Fibroblast of mammary gland (primary cell): Measurements from ENCODE around the gene KIF20A.

Experiments
- DNase-seq: peaks from one replicate; pipeline ENCODE4 v3.0.0-alpha.2; 2010; ENCODE audit warnings: low read depth
- H3K4me3 ChIP-seq: 2 replicates; pipeline ENCODE4 v1.5.1; 2011; ENCODE audit warnings: low read depth, mild to moderate bottlenecking, low read length, moderate library complexity; ENCODE audit not compliant: control insufficient read depth
- TF ChIP-seq, protein P1 (sequence below): conservative IDR thresholded peaks from 2 replicates; pipeline ENCODE4 v1.5.1; 2011; ENCODE audit warnings: low read depth, low read length, inconsistent platforms; ENCODE audit not compliant: control insufficient read depth, insufficient read depth

Gene KIF20A

DNA sequence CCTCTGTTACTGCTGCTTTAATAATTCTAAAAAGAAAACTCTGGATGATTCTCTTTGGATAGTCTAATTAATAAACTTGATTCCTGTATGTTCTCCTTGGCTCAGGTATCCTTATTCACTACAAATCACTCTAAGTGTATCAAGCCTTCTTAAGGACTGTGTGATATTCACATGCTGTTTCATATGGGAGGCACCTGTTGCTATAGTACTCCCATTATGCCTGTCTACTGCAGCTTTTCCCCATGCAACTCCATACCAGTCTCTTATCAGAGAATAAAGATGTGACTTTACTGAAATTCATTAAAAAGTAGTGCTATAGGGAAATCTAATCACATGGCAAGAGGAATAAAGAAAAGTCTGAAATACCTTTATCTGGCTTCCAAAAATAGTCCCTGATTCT lies 15.2 kb upstream of the KIF20A start:
- H3K4me3 ChIP-seq: no peak overlapping the region
- TF ChIP-seq, protein P1, sequence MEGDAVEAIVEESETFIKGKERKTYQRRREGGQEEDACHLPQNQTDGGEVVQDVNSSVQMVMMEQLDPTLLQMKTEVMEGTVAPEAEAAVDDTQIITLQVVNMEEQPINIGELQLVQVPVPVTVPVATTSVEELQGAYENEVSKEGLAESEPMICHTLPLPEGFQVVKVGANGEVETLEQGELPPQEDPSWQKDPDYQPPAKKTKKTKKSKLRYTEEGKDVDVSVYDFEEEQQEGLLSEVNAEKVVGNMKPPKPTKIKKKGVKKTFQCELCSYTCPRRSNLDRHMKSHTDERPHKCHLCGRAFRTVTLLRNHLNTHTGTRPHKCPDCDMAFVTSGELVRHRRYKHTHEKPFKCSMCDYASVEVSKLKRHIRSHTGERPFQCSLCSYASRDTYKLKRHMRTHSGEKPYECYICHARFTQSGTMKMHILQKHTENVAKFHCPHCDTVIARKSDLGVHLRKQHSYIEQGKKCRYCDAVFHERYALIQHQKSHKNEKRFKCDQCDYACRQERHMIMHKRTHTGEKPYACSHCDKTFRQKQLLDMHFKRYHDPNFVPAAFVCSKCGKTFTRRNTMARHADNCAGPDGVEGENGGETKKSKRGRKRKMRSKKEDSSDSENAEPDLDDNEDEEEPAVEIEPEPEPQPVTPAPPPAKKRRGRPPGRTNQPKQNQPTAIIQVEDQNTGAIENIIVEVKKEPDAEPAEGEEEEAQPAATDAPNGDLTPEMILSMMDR: no peak
- DNase-seq: no peak

GRCh38 chr5:138169124-138169523 lies 9.8 kb upstream of the KIF20A start:
- DNase-seq: no peak
- TF ChIP-seq, protein P1: no peak
- no peak overlapping the region for H3K4me3 ChIP-seq

- no peak for DNase-seq
- no peak overlapping the region for H3K4me3 ChIP-seq
- TF ChIP-seq, protein P1: no peak
Observed at GRCh38 chr5:138170299-138170698, 8.6 kb upstream of the KIF20A start.

DNA sequence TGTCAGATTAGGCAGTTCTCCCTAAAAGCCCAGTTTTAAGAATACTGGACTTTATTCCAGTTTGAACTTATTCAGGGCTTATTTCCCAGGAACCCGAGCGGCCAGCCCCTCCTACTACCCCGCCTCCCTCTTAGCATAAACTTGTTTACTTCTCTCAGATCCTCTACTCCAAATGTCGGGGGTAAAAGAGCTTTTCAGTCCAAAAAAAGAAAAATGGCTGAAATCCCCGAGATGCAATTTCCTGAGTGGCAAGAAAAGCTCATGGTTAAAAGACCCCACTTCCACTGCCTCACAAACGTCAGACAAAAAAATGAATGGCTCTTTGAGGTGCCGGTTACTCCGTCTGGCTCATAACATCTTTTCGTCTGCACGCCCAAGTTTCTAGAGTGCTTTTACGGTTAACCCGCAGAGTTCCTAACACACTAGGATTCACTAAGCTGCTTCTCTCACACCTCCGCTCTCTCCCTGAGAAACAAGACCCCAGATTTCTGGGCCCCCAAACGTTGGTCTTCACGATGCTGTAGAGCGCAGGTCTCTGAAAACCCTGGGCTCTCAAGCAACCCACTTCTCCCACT lies 884 bp upstream of the KIF20A start:
- DNase-seq: peak; percentile 37
- H3K4me3 ChIP-seq: peak overlapping the region; percentile 94
- TF ChIP-seq, protein P1: no peak

GRCh38 chr5:138179277-138179857 lies 455 bp downstream of the KIF20A start:
- H3K4me3 ChIP-seq: peak overlapping the region; percentile 94
- DNase-seq: peak; percentile 4
- TF ChIP-seq, protein P1: no peak

- DNase-seq: peak; percentile 70
- H3K4me3 ChIP-seq: peak overlapping the region; percentile 94
- TF ChIP-seq, protein P1: peak; percentile 49
Observed at GRCh38 chr5:138180183-138180782, 1.4 kb downstream of the KIF20A start.
